Neural cell (in vitro differentiated cells): Measurements from ENCODE around the gene HSBP1L1. TPM values are rescaled to one million over a fixed set of nuclear protein-coding genes. Genes with fewer than 3 reads are reported as not detected.

ENCODE experiments used
- H2AFZ ChIP-seq: fragments of 200-600, 300-800 bp; sonication (generic), shearing (Covaris generic); 2 replicates; pipeline ENCODE4 v1.6.0; 2014; ENCODE audit warnings: low read depth, mild to moderate bottlenecking, antibody characterized with exemption, low read length, moderate library complexity
- H3F3A ChIP-seq: fragments of 200-600 bp; shearing (Covaris generic); 2 replicates; pipeline ENCODE4 v1.6.1; 2016; ENCODE audit warnings: mild to moderate bottlenecking, moderate library complexity, mixed read lengths, antibody characterized with exemption, low read length; ENCODE audit not compliant: insufficient read depth, poor library complexity, severe bottlenecking
- H3K27ac ChIP-seq: fragments of 200-600, 300-800 bp; sonication (generic), shearing (Covaris generic); 2 replicates; pipeline ENCODE4 v1.5.1; 2014; ENCODE audit warnings: mild to moderate bottlenecking, low read length, moderate library complexity
- H3K27me3 ChIP-seq: fragments of 300-800, 200-600 bp; sonication (generic), shearing (Covaris generic); 2 replicates; pipeline ENCODE4 v1.6.0; 2014; ENCODE audit warnings: mild to moderate bottlenecking, low read depth, low read length, moderate library complexity; ENCODE audit not compliant: insufficient read depth
- H3K36me3 ChIP-seq: fragments of 300-800, 200-600 bp; sonication (generic), shearing (Covaris generic); 2 replicates; pipeline ENCODE4 v1.5.1; 2014; ENCODE audit warnings: mild to moderate bottlenecking, antibody characterized with exemption, low read length, moderate library complexity; ENCODE audit not compliant: insufficient read depth
- H3K4me2 ChIP-seq: fragments of 300-800, 200-600 bp; sonication (generic), shearing (Covaris generic); 2 replicates; pipeline ENCODE4 v1.6.0; 2014; ENCODE audit warnings: mild to moderate bottlenecking, low read length
- H3K4me3 ChIP-seq: fragments of 300-800, 200-600 bp; sonication (generic), shearing (Covaris generic); 2 replicates; pipeline ENCODE4 v1.5.1; 2014; ENCODE audit warnings: mild to moderate bottlenecking, low read length, moderate library complexity
- H3K79me2 ChIP-seq: fragments of 200-600 bp; shearing (Covaris generic); replicated peaks from 2 replicates; pipeline ENCODE4 v1.6.0; 2014; ENCODE audit warnings: mild to moderate bottlenecking, low read length, moderate library complexity; ENCODE audit not compliant: insufficient read depth
- H3K9ac ChIP-seq: fragments of 300-800, 200-600 bp; sonication (generic), shearing (Covaris generic); 2 replicates; pipeline ENCODE4 v1.6.1; 2016; ENCODE audit warnings: mild to moderate bottlenecking, low read length, mixed read lengths
- H3K9me2 ChIP-seq: fragments of 200-600 bp; shearing (Covaris generic); 2 replicates; pipeline ENCODE4 v1.6.1; 2016; ENCODE audit warnings: mild to moderate bottlenecking, low read length, mixed read lengths; ENCODE audit not compliant: insufficient read depth
- H3K9me3 ChIP-seq: fragments of 200-600, 300-800 bp; sonication (generic), shearing (Covaris generic); 2 replicates; pipeline ENCODE4 v1.6.1; 2016; ENCODE audit warnings: mild to moderate bottlenecking, mixed run types, low read length, moderate library complexity, mixed read lengths
- H4K20me1 ChIP-seq: fragments of 200-600 bp; shearing (Covaris generic); 2 replicates; pipeline ENCODE4 v1.6.1; 2016; ENCODE audit warnings: mild to moderate bottlenecking, mixed run types; ENCODE audit not compliant: insufficient read depth
- CTCF ChIP-seq: fragments of 450-650 bp; IDR thresholded peaks from 2 replicates; pipeline ENCODE4 v1.5.1; 2014; ENCODE audit warnings: antibody characterized with exemption, mild to moderate bottlenecking, moderate library complexity; ENCODE audit not compliant: poor library complexity, severe bottlenecking
- EP300 ChIP-seq: fragments of 450-650 bp; conservative IDR thresholded peaks from 2 replicates; pipeline ENCODE4 v1.6.1; 2014; ENCODE audit warnings: antibody characterized with exemption, mild to moderate bottlenecking, moderate library complexity; ENCODE audit not compliant: poor library complexity, severe bottlenecking
- EZH2 ChIP-seq: fragments of 200-600, 300-800 bp; shearing (Covaris generic), sonication (generic); IDR thresholded peaks from 2 replicates; pipeline ENCODE4 v1.6.1; 2014; ENCODE audit warnings: antibody characterized with exemption, low read length, borderline replicate concordance, mild to moderate bottlenecking; ENCODE audit not compliant: insufficient read depth, poor library complexity, severe bottlenecking
- MXI1 ChIP-seq: fragments of 450-650 bp; conservative IDR thresholded peaks from 2 replicates; pipeline ENCODE4 v1.6.1; 2014; ENCODE audit warnings: antibody characterized with exemption, mild to moderate bottlenecking; ENCODE audit not compliant: poor library complexity, severe bottlenecking
- POLR2AphosphoS5 ChIP-seq: IDR thresholded peaks from 2 replicates; pipeline ENCODE4 v1.6.1; 2012
- RAD21 ChIP-seq: fragments of 450-650 bp; conservative IDR thresholded peaks from 2 replicates; pipeline ENCODE4 v1.6.1; 2014; ENCODE audit warnings: antibody characterized with exemption, mild to moderate bottlenecking, moderate library complexity
- REST ChIP-seq: IDR thresholded peaks from 2 replicates; pipeline ENCODE4 v1.6.1; 2012; ENCODE audit warnings: borderline replicate concordance
- SMC3 ChIP-seq: fragments of 450-650 bp; conservative IDR thresholded peaks from 2 replicates; pipeline ENCODE4 v1.6.1; 2014; ENCODE audit warnings: antibody characterized with exemption, mild to moderate bottlenecking, moderate library complexity; ENCODE audit not compliant: poor library complexity
- TAF1 ChIP-seq: IDR thresholded peaks from 2 replicates; pipeline ENCODE4 v1.6.1; 2012; ENCODE audit warnings: low read depth
- polyA plus RNA-seq: library from polyadenylated mRNA; depleted of rRNA; stranded (reverse); fragments of >200 nt; gene quantifications from 2 replicates; pipeline ENCODE4 v1.2.3, GENCODE V29; 2014

Gene HSBP1L1
- polyA plus RNA-seq, 1 donor from 2014 or later = 0.84 TPM

- no peak overlapping the region for H3K4me3 ChIP-seq
- no peak for TF ChIP-seq EP300
- no peak for TF ChIP-seq MXI1
- no peak for TF ChIP-seq TAF1
- no peak for TF ChIP-seq EZH2
- TF ChIP-seq POLR2AphosphoS5 = no peak
- TF ChIP-seq CTCF = no peak
- TF ChIP-seq REST = no peak
- no peak for TF ChIP-seq SMC3
- TF ChIP-seq RAD21 = no peak
- H3K27ac ChIP-seq = no peak overlapping the region
Measured at GRCh38 chr18:79970419-79971133, 6.1 kb downstream of the HSBP1L1 start.

GRCh38 chr18:79971211-79971952 is 6.9 kb downstream of the HSBP1L1 start:
- H3K79me2 ChIP-seq = peaks cover 13% of the 10 kb centered on the region
- H3F3A ChIP-seq = no peaks in the 10 kb centered on the region
- H3K4me3 ChIP-seq = no peak overlapping the region
- H3K9me2 ChIP-seq = no peaks in the 10 kb centered on the region
- H4K20me1 ChIP-seq = no peaks in the 10 kb centered on the region
- no peak overlapping the region for H3K9ac ChIP-seq
- no peak overlapping the region for H2AFZ ChIP-seq
- no peak overlapping the region for H3K27ac ChIP-seq
- no peak overlapping the region for H3K4me2 ChIP-seq
- no peaks in the 10 kb centered on the region for H3K36me3 ChIP-seq
- no peaks in the 10 kb centered on the region for H3K9me3 ChIP-seq
- no peak for TF ChIP-seq POLR2AphosphoS5
- TF ChIP-seq REST = no peak
- no peak for TF ChIP-seq EZH2
- no peak for TF ChIP-seq RAD21
- TF ChIP-seq CTCF = no peak
- TF ChIP-seq MXI1 = no peak
- no peak for TF ChIP-seq SMC3
- TF ChIP-seq EP300 = no peak
- TF ChIP-seq TAF1 = no peak
- H3K27me3 ChIP-seq = no peaks in the 10 kb centered on the region

More at GRCh38 chr18:79970419-79971133, 6.1 kb downstream of the HSBP1L1 start:
- Histone ChIP-seq H3F3A (no peaks in the 10 kb centered on the region), H3K9me3 (no peaks in the 10 kb centered on the region), H3K9me2 (no peaks in the 10 kb centered on the region), H3K36me3 (no peaks in the 10 kb centered on the region), H3K27me3 (no peaks in the 10 kb centered on the region), H3K4me2 (no peak overlapping the region), H4K20me1 (no peaks in the 10 kb centered on the region), H2AFZ (no peak overlapping the region), H3K79me2 (peaks cover 9% of the 10 kb centered on the region), H3K9ac (no peak overlapping the region)
